NT2/D1 (cell line): ENCODE results near the gene CLDN22.

Source experiments
- DNase-seq: peaks from one replicate; pipeline ENCODE4 v3.0.0-alpha.2; 2011; ENCODE audit warnings: low read depth, low spot score
- H3K27me3 ChIP-seq: 2 replicates; pipeline ENCODE4 v1.6.0; 2011; ENCODE audit warnings: mild to moderate bottlenecking; ENCODE audit not compliant: insufficient read length, insufficient read depth
- H3K36me3 ChIP-seq: 2 replicates; pipeline ENCODE4 v1.6.1; 2011; ENCODE audit warnings: mild to moderate bottlenecking, low read length, mixed read lengths; ENCODE audit not compliant: insufficient read depth, insufficient read length
- H3K4me1 ChIP-seq: 2 replicates; pipeline ENCODE4 v1.5.1; 2011; ENCODE audit not compliant: insufficient read depth, insufficient read length
- H3K4me3 ChIP-seq: 2 replicates; pipeline ENCODE4 v1.5.1; 2011; ENCODE audit warnings: low read depth; ENCODE audit not compliant: insufficient read length
- H3K9ac ChIP-seq: 2 replicates; pipeline ENCODE4 v1.6.0; 2011; ENCODE audit warnings: low read depth; ENCODE audit not compliant: insufficient read length
- H3K9me3 ChIP-seq: 2 replicates; pipeline ENCODE4 v1.5.1; 2011; ENCODE audit warnings: mild to moderate bottlenecking, low read length; ENCODE audit not compliant: insufficient read depth
- SUZ12 ChIP-seq: IDR thresholded peaks from 2 replicates; pipeline ENCODE4 v1.6.1; 2011; ENCODE audit not compliant: insufficient read length, insufficient read depth; ENCODE audit errors: extremely low read depth
- YY1 ChIP-seq: IDR thresholded peaks from 2 replicates; pipeline ENCODE4 v1.6.1; 2011; ENCODE audit not compliant: insufficient read length, insufficient read depth
- ZNF274 ChIP-seq: IDR thresholded peaks from 2 replicates; pipeline ENCODE4 v1.6.1; 2011; ENCODE audit warnings: mild to moderate bottlenecking, low read depth, low read length

The CLDN22 gene

GRCh38 chr4:183321516-183321915, 1.4 kb upstream of the CLDN22 start:
- no peak overlapping the region for H3K4me3 ChIP-seq
- H3K9me3 ChIP-seq, result peaks cover 5% of the 10 kb centered on the region; the same call in 1 of the 2 replicates
- DNase-seq, result no peak
- H3K27me3 ChIP-seq, result no peaks in the 10 kb centered on the region
- no peaks in the 10 kb centered on the region for H3K4me1 ChIP-seq
- no peak overlapping the region for H3K9ac ChIP-seq
- H3K36me3 ChIP-seq, result peaks cover 6% of the 10 kb centered on the region
- TF ChIP-seq ZNF274, result no peak
- TF ChIP-seq YY1, result no peak
- TF ChIP-seq SUZ12, result no peak

GRCh38 chr4:183321079-183321478, 1.0 kb upstream of the CLDN22 start:
- no peak for DNase-seq
- no peaks in the 10 kb centered on the region for H3K27me3 ChIP-seq
- H3K9me3 ChIP-seq, result 0 out of 2 replicates have a peak, but pooled peaks cover under 1% of the 10 kb centered on the region
- H3K4me1 ChIP-seq, result no peaks in the 10 kb centered on the region
- H3K9ac ChIP-seq, result no peak overlapping the region
- no peak overlapping the region for H3K4me3 ChIP-seq
- no peak for TF ChIP-seq ZNF274
- no peak for TF ChIP-seq SUZ12
- no peak for TF ChIP-seq YY1
- H3K36me3 ChIP-seq, result peaks cover 10% of the 10 kb centered on the region

GRCh38 chr4:183318656-183319055, 1.4 kb downstream of the CLDN22 start:
- Histone ChIP-seq H3K36me3 (peaks cover 31% of the 10 kb centered on the region), H3K9me3 (no peaks in the 10 kb centered on the region), H3K9ac (no peak overlapping the region), H3K4me1 (no peaks in the 10 kb centered on the region), H3K4me3 (no peak overlapping the region), H3K27me3 (no peaks in the 10 kb centered on the region)
- DNase-seq, result no peak
- no peak for TF ChIP-seq ZNF274

- Histone ChIP-seq H3K4me3 (no peak overlapping the region), H3K27me3 (no peaks in the 10 kb centered on the region), H3K9me3 (no peaks in the 10 kb centered on the region), H3K9ac (no peak overlapping the region), H3K4me1 (no peaks in the 10 kb centered on the region), H3K36me3 (peaks cover 42% of the 10 kb centered on the region)
- TF ChIP-seq YY1 (no peak), ZNF274 (no peak), SUZ12 (no peak)
- DNase-seq, result no peak
Measured at GRCh38 chr4:183314806-183315205, 5.3 kb downstream of the CLDN22 start.

DNA sequence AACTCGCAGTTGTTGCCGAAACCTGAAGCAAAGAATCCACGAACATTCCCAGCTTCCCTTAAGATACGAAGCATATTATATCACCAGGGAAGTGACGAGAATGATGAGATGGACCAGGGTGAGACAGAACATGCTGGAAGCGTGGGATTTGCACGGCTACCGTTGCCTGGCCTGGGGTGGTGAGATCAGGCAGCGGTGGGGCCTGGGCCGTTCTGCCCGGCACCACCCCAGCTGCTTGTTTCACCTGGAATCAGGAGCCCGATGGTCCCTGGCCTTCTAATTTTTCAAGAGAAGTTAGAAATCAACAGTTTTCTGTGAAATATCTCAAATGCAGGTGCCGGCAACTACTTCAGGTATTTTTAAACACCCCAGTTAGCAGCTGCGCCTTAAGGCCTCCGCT, 5.7 kb downstream of the CLDN22 start:
- DNase-seq, result no peak
- Histone ChIP-seq H3K9ac (no peak overlapping the region), H3K27me3 (no peaks in the 10 kb centered on the region), H3K36me3 (peaks cover 43% of the 10 kb centered on the region), H3K4me1 (no peaks in the 10 kb centered on the region), H3K9me3 (no peaks in the 10 kb centered on the region), H3K4me3 (no peak overlapping the region)
- TF ChIP-seq YY1 (no peak), ZNF274 (no peak), SUZ12 (no peak)

DNA sequence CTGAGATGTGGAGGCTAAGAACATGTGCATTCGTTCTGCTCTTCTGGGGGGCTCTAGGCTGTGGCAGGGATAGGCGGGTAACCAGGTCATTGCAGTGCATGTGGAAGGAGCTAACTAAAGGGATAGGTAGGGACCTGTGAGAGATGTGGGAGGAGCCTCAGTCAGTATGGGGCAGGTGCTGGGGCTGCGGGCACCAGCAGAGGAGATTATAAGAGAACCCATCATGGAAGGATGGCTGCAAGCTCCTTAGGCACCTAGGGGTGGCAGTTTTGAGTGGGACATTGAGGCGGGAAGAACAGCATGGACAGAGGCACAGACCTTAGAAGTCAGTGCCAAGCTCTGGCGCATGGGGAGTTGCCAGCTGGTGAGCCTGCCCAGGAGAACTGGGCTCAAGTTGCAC, 7.2 kb downstream of the CLDN22 start:
- Histone ChIP-seq H3K4me1 (no peaks in the 10 kb centered on the region), H3K27me3 (no peaks in the 10 kb centered on the region), H3K4me3 (no peak overlapping the region), H3K9me3 (no peaks in the 10 kb centered on the region), H3K9ac (no peak overlapping the region), H3K36me3 (peaks cover 39% of the 10 kb centered on the region)
- DNase-seq, result no peak
- no peak for TF ChIP-seq YY1
- no peak for TF ChIP-seq ZNF274
- TF ChIP-seq SUZ12, result no peak

- DNase-seq, result no peak
- Histone ChIP-seq H3K36me3 (peaks cover 16% of the 10 kb centered on the region), H3K27me3 (no peaks in the 10 kb centered on the region), H3K4me3 (no peak overlapping the region), H3K9ac (no peak overlapping the region), H3K4me1 (no peaks in the 10 kb centered on the region), H3K9me3 (no peaks in the 10 kb centered on the region)
- TF ChIP-seq SUZ12 (no peak), ZNF274 (no peak), YY1 (no peak)
Measured at GRCh38 chr4:183306811-183307210, 13.3 kb downstream of the CLDN22 start.

DNA sequence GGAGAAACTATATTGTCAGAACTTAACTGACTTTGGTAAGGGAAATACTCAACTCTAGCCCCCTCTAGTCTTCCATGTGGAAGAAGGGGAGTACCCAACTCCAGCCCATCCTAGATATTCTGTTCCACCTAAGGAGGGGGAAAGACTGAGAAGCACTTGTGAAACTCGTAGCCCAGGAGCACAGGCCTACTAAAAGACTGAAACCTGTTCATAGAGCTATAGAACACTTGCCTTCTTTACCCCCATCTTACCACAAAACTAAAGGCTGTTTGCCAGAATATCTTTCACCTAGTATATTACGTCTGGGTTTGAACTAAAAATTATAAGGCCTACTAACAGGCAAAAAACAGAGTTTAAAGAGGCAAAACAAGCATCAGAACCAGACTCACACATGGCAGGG, 15.5 kb downstream of the CLDN22 start:
- no peak for DNase-seq
- H3K36me3 ChIP-seq, result peaks cover 18% of the 10 kb centered on the region
- H3K9me3 ChIP-seq, result no peaks in the 10 kb centered on the region
- no peaks in the 10 kb centered on the region for H3K4me1 ChIP-seq
- no peak overlapping the region for H3K4me3 ChIP-seq
- H3K9ac ChIP-seq, result no peak overlapping the region
- TF ChIP-seq SUZ12 (no peak), YY1 (no peak), ZNF274 (no peak)
- no peaks in the 10 kb centered on the region for H3K27me3 ChIP-seq
